SK-N-SH (cell line): ENCODE results near the gene GARS1. TPM values are rescaled to one million over a fixed set of nuclear protein-coding genes. Genes with fewer than 3 reads are reported as not detected.

Experiments
- CTCF ChIA-PET: fragments of 300-600, 350-600 bp; formaldehyde crosslinking; extraction: SDS; loops from one replicate; lab custom pipeline; 2021; lab: Yijun Ruan, JAX
- POLR2A ChIA-PET: fragments of 350-600 bp; sonication (Branson Sonifier 250); formaldehyde crosslinking; extraction: SDS; loops from one replicate; lab custom pipeline; 2020; ENCODE audit warnings: antibody characterized with exemption, inconsistent platforms; lab: Yijun Ruan, JAX
- DNase-seq: peaks from one replicate; pipeline ENCODE4 v3.0.0; 2012
- H2AFZ ChIP-seq: fragments of 200-600 bp; sonication (generic); 2 replicates; pipeline ENCODE4 v1.8.1; 2016; ENCODE audit warnings: antibody characterized with exemption, mild to moderate bottlenecking, low read depth
- H3F3A ChIP-seq: fragments of 200-600 bp; sonication (generic); replicated peaks from 2 replicates; pipeline ENCODE3; 2016; ENCODE audit warnings: antibody characterized with exemption, mild to moderate bottlenecking; ENCODE audit not compliant: insufficient read depth
- H3K27ac ChIP-seq, 2 experiments: fragments of 200-500 bp in 1 of 2; fragments of 200-600 bp in 1 of 2; sonication (Bioruptor generic) in 1 of 2; sonication (generic), shearing (Covaris generic) in 1 of 2; 2 replicates each; pipeline versions ENCODE4 v1.5.1 to v1.6.1; 2014 to 2016; ENCODE audit warnings: low read depth in 2 of 2, inconsistent platforms in 1 of 2, low read length in 1 of 2, mild to moderate bottlenecking in 1 of 2, mixed read lengths in 1 of 2
- H3K27me3 ChIP-seq: fragments of 200-600 bp; sonication (generic), shearing (Covaris generic); 2 replicates; pipeline ENCODE4 v1.6.1; 2016; ENCODE audit warnings: mixed run types; ENCODE audit not compliant: insufficient read depth
- H3K36me3 ChIP-seq, 2 experiments: fragments of 200-500 bp in 1 of 2; fragments of 200-600 bp in 1 of 2; sonication (Bioruptor generic) in 1 of 2; sonication (generic) in 1 of 2; replicated peaks in 1 of 2; 2 replicates each; pipeline versions ENCODE3 to v1.5.1; 2014 to 2016; ENCODE audit warnings: low read length in 1 of 2, mild to moderate bottlenecking in 1 of 2; ENCODE audit not compliant: insufficient read depth in 2 of 2, control insufficient read depth in 1 of 2
- H3K4me1 ChIP-seq, 2 experiments: fragments of 200-500 bp in 1 of 2; fragments of 200-600 bp in 1 of 2; sonication (Bioruptor generic) in 1 of 2; sonication (generic), shearing (Covaris generic) in 1 of 2; 2 replicates each; pipeline versions ENCODE4 v1.5.1 to v1.6.1; 2014 to 2016; ENCODE audit warnings: low read depth in 1 of 2, low read length in 1 of 2, mixed run types in 1 of 2; ENCODE audit not compliant: insufficient read depth in 2 of 2, control insufficient read depth in 1 of 2
- H3K4me2 ChIP-seq: fragments of 200-600 bp; sonication (generic), shearing (Covaris generic); 2 replicates; pipeline ENCODE4 v1.6.1; 2017; ENCODE audit warnings: mixed run types
- H3K4me3 ChIP-seq, 2 experiments: fragments of 200-500 bp in 1 of 2; fragments of 200-600 bp in 1 of 2; sonication (Bioruptor generic) in 1 of 2; sonication (generic), shearing (Covaris generic) in 1 of 2; 2 replicates each; pipeline versions ENCODE4 v1.5.1 to v1.8.1; 2014 to 2016; ENCODE audit warnings: low read depth in 2 of 2, inconsistent platforms in 1 of 2, low read length in 1 of 2, mild to moderate bottlenecking in 1 of 2, mixed read lengths in 1 of 2, moderate library complexity in 1 of 2
- H3K79me2 ChIP-seq: fragments of 200-600 bp; sonication (generic); 2 replicates; pipeline ENCODE4 v1.8.1; 2017; ENCODE audit warnings: mild to moderate bottlenecking; ENCODE audit not compliant: insufficient read depth
- H3K9ac ChIP-seq: fragments of 200-600 bp; sonication (generic); 2 replicates; pipeline ENCODE4 v1.6.1; 2017; ENCODE audit warnings: mixed run types
- H3K9me2 ChIP-seq: fragments of 200-600 bp; sonication (generic); 2 replicates; pipeline ENCODE4 v1.6.1; 2017; ENCODE audit warnings: mixed run types
- H3K9me3 ChIP-seq: fragments of 200-600 bp; sonication (generic); 2 replicates; pipeline ENCODE4 v1.6.1; 2017; ENCODE audit warnings: mixed run types, mild to moderate bottlenecking, moderate library complexity
- H4K20me1 ChIP-seq: fragments of 200-600 bp; sonication (generic); 2 replicates; pipeline ENCODE4 v1.6.1; 2017; ENCODE audit warnings: mild to moderate bottlenecking, mixed run types; ENCODE audit not compliant: insufficient read depth
- CHD2 ChIP-seq: fragments of 150-350 bp; IDR thresholded peaks from 2 replicates; pipeline ENCODE4 v1.6.1; 2018; ENCODE audit warnings: low read length; ENCODE audit not compliant: partially characterized antibody
- ELF1 ChIP-seq: IDR thresholded peaks from 2 replicates; pipeline ENCODE4 v1.4.0; 2012
- EP300 ChIP-seq, 2 experiments: IDR thresholded peaks; 2 replicates each; pipeline versions ENCODE4 v1.4.0 to v1.6.1; 2012; ENCODE audit warnings: borderline replicate concordance in 1 of 2, low read depth in 1 of 2, low read length in 1 of 2
- FOXM1 ChIP-seq: IDR thresholded peaks from 2 replicates; pipeline ENCODE4 v1.4.0; 2012; ENCODE audit warnings: low read depth, mild to moderate bottlenecking
- GABPA ChIP-seq: IDR thresholded peaks from 2 replicates; pipeline ENCODE4 v1.4.0; 2012; ENCODE audit warnings: low read depth, mild to moderate bottlenecking
- GATA2 ChIP-seq: sonication (generic); formaldehyde crosslinking; IDR thresholded peaks from 2 replicates; pipeline ENCODE4 v1.5.0; 2020; ENCODE audit warnings: mild to moderate bottlenecking, missing genetic modification reagents
- MEF2A ChIP-seq: IDR thresholded peaks from 2 replicates; pipeline ENCODE4 v1.4.0; 2012; ENCODE audit warnings: low read depth, borderline replicate concordance
- NFIC ChIP-seq: IDR thresholded peaks from 2 replicates; pipeline ENCODE4 v1.4.0; 2012; ENCODE audit warnings: borderline replicate concordance
- NRF1 ChIP-seq: IDR thresholded peaks from 2 replicates; pipeline ENCODE4 v1.6.1; 2012; ENCODE audit warnings: low read depth, mild to moderate bottlenecking, low read length
- POLR2AphosphoS5 ChIP-seq: IDR thresholded peaks from 2 replicates; pipeline ENCODE4 v1.6.1; 2012; ENCODE audit warnings: low read depth, low read length
- RAD21 ChIP-seq: IDR thresholded peaks from 2 replicates; pipeline ENCODE4 v1.6.1; 2012; ENCODE audit warnings: mild to moderate bottlenecking, low read length
- RCOR1 ChIP-seq: fragments of 150-350 bp; IDR thresholded peaks from 2 replicates; pipeline ENCODE4 v1.6.1; 2017; ENCODE audit warnings: antibody characterized with exemption, low read length
- RFX5 ChIP-seq: IDR thresholded peaks from 2 replicates; pipeline ENCODE4 v1.6.1; 2012; ENCODE audit warnings: mild to moderate bottlenecking, improper control_type of control experiment, low read length
- SIN3A ChIP-seq: IDR thresholded peaks from 2 replicates; pipeline ENCODE4 v1.6.1; 2012; ENCODE audit warnings: low read depth, mild to moderate bottlenecking, low read length, moderate library complexity, borderline replicate concordance
- SMC3 ChIP-seq: IDR thresholded peaks from 2 replicates; pipeline ENCODE4 v1.6.1; 2012; ENCODE audit warnings: low read depth, low read length, improper control_type of control experiment
- TCF12 ChIP-seq: IDR thresholded peaks from 2 replicates; pipeline ENCODE4 v1.4.0; 2012
- YY1 ChIP-seq: IDR thresholded peaks from 2 replicates; pipeline ENCODE4 v1.4.0; 2012; ENCODE audit warnings: low read depth, mild to moderate bottlenecking
- WGBS: methylation state at CpG from one replicate; pipeline ENCODE4 v1.1.6; 2017; ENCODE audit warnings: low lambda C conversion rate; 5-methylcytosine and 5-hydroxymethylcytosine counted together
- polyA plus RNA-seq, 3 experiments: library from polyadenylated mRNA; depleted of rRNA; stranded (reverse); fragments of >200 nt; gene quantifications; 2 replicates each; pipeline ENCODE4 v1.2.3, GENCODE V29; 2012
- TF ChIP-seq, protein P1 (sequence below): IDR thresholded peaks from 2 replicates; pipeline ENCODE4 v1.4.0; 2012; ENCODE audit warnings: low read depth, borderline replicate concordance
- TF ChIP-seq, protein P2 (sequence below): IDR thresholded peaks from 2 replicates; pipeline ENCODE4 v1.6.1; 2012; ENCODE audit warnings: mild to moderate bottlenecking, low read depth, low read length, moderate library complexity
- TF ChIP-seq, protein P3 (sequence below): fragments of 200-600 bp; sonication (generic); IDR thresholded peaks from 2 replicates; pipeline ENCODE4 v1.6.1; 2017; ENCODE audit warnings: antibody characterized with exemption, mild to moderate bottlenecking, moderate library complexity
- TF ChIP-seq, protein P4 (sequence below): fragments of 150-350 bp; IDR thresholded peaks from 2 replicates; pipeline ENCODE4 v1.6.1; 2016; ENCODE audit warnings: mild to moderate bottlenecking, low read depth, low read length

The GARS1 gene
- polyA plus RNA-seq, 1 of the 3 experiments (the other 2 are of a cell fraction), result 301 TPM

DNA sequence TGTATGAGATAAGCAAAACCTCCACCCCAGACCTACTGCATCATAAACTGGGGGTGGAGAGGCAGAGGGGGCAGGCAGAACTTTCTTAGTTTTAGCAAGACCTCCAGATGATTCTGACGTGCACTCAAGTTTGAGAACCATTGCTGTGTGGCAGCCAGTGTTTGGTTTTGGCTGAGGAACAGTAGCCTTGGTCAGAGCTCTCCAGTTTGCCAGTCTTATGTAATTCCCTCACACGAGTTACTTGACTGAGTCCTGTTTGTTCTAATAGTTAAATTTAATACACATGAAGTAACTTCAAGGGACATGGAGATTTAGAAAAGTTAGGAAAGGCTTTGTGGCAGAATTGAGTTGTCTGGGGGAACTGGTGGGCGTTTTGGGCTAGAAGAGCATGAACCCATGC, 38.5 kb downstream of the GARS1 start:
- no peak for DNase-seq
- Histone ChIP-seq H3K79me2 (peaks cover 3% of the 10 kb centered on the region; the same call in 1 of the 2 replicates), H3K36me3 (peaks cover 79 to 82% of the 10 kb centered on the region in 2 experiments), H3K27me3 (no peaks in the 10 kb centered on the region), H2AFZ (no peak overlapping the region), H3K4me3 (no peak overlapping the region), H3K9ac (no peak overlapping the region), H3K9me2 (no peaks in the 10 kb centered on the region), H3K9me3 (no peaks in the 10 kb centered on the region), H3F3A (peaks cover 9% of the 10 kb centered on the region), H4K20me1 (peaks cover 15% of the 10 kb centered on the region), H3K4me1 (no peaks in the 10 kb centered on the region), H3K27ac (no peak overlapping the region), H3K4me2 (no peak overlapping the region)
- no peak for TF ChIP-seq NFIC
- no peak for TF ChIP-seq MEF2A
- TF ChIP-seq GABPA, result no peak
- no peak for TF ChIP-seq CHD2
- TF ChIP-seq RCOR1, result no peak
- TF ChIP-seq YY1, result no peak
- no peak for TF ChIP-seq RFX5
- POLR2A ChIA-PET, result no interaction called here
- CTCF ChIA-PET, result interaction anchor here (1.2 to 8.9 kb wide), 2 partner anchors 49 to 107 kb away, joined by 6 to 47 read pairs; partner anchors contain the start of gene CRHR2
- 97% methylated on average over 3 of the region's 3 CpGs for WGBS

DNA sequence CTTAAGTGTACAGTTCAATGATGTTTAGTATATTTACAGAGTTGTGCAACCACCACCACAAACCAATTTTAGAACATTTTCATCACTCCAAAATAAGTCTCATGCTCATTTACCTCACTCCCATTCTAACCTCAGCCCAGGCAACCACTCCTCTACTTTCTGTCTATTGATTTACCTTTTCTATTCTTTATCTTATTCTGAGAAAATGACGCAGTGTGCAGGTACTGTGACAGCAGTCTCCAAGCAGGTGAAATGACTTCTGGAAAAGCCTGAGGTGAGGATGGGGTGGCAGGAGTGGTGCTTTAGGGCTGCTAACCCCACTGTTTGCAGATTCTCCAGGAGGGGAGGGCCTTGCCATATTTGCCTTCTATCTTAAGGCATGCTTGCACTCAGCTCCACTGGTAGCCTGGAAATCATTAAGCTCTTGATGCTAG, 39.5 kb downstream of the GARS1 start:
- Histone ChIP-seq H3K4me1 (no peaks in the 10 kb centered on the region), H3F3A (peaks cover 9% of the 10 kb centered on the region), H3K27ac (no peak overlapping the region), H3K36me3 (peaks cover 70 to 72% of the 10 kb centered on the region in 2 experiments), H3K9me2 (no peaks in the 10 kb centered on the region), H3K9me3 (no peaks in the 10 kb centered on the region), H3K9ac (no peak overlapping the region), H2AFZ (no peak overlapping the region), H3K79me2 (peaks cover 3% of the 10 kb centered on the region; the same call in 1 of the 2 replicates), H4K20me1 (peaks cover 12% of the 10 kb centered on the region), H3K4me2 (no peak overlapping the region), H3K4me3 (no peak overlapping the region), H3K27me3 (no peaks in the 10 kb centered on the region)
- no peak for DNase-seq
- ChIA-PET POLR2A (no interaction called here), CTCF (no interaction called here)
- 97% methylated on average over 1 of the region's 1 CpG for WGBS
- no peak for TF ChIP-seq RAD21
- no peak for TF ChIP-seq RFX5
- TF ChIP-seq ELF1, result no peak
- no peak for TF ChIP-seq GATA2 (CRISPR knock-in tag)
- TF ChIP-seq SMC3, result no peak
- TF ChIP-seq TCF12, result no peak
- TF ChIP-seq, protein P1, sequence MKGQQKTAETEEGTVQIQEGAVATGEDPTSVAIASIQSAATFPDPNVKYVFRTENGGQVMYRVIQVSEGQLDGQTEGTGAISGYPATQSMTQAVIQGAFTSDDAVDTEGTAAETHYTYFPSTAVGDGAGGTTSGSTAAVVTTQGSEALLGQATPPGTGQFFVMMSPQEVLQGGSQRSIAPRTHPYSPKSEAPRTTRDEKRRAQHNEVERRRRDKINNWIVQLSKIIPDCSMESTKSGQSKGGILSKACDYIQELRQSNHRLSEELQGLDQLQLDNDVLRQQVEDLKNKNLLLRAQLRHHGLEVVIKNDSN, result no peak
- no peak for TF ChIP-seq NRF1
- TF ChIP-seq FOXM1, result no peak
- TF ChIP-seq, protein P2, sequence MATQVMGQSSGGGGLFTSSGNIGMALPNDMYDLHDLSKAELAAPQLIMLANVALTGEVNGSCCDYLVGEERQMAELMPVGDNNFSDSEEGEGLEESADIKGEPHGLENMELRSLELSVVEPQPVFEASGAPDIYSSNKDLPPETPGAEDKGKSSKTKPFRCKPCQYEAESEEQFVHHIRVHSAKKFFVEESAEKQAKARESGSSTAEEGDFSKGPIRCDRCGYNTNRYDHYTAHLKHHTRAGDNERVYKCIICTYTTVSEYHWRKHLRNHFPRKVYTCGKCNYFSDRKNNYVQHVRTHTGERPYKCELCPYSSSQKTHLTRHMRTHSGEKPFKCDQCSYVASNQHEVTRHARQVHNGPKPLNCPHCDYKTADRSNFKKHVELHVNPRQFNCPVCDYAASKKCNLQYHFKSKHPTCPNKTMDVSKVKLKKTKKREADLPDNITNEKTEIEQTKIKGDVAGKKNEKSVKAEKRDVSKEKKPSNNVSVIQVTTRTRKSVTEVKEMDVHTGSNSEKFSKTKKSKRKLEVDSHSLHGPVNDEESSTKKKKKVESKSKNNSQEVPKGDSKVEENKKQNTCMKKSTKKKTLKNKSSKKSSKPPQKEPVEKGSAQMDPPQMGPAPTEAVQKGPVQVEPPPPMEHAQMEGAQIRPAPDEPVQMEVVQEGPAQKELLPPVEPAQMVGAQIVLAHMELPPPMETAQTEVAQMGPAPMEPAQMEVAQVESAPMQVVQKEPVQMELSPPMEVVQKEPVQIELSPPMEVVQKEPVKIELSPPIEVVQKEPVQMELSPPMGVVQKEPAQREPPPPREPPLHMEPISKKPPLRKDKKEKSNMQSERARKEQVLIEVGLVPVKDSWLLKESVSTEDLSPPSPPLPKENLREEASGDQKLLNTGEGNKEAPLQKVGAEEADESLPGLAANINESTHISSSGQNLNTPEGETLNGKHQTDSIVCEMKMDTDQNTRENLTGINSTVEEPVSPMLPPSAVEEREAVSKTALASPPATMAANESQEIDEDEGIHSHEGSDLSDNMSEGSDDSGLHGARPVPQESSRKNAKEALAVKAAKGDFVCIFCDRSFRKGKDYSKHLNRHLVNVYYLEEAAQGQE, result no peak
- TF ChIP-seq, protein P3, sequence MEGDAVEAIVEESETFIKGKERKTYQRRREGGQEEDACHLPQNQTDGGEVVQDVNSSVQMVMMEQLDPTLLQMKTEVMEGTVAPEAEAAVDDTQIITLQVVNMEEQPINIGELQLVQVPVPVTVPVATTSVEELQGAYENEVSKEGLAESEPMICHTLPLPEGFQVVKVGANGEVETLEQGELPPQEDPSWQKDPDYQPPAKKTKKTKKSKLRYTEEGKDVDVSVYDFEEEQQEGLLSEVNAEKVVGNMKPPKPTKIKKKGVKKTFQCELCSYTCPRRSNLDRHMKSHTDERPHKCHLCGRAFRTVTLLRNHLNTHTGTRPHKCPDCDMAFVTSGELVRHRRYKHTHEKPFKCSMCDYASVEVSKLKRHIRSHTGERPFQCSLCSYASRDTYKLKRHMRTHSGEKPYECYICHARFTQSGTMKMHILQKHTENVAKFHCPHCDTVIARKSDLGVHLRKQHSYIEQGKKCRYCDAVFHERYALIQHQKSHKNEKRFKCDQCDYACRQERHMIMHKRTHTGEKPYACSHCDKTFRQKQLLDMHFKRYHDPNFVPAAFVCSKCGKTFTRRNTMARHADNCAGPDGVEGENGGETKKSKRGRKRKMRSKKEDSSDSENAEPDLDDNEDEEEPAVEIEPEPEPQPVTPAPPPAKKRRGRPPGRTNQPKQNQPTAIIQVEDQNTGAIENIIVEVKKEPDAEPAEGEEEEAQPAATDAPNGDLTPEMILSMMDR, result no peak
- no peak for TF ChIP-seq SIN3A
- no peak for TF ChIP-seq RCOR1
- no peak for TF ChIP-seq GABPA
- TF ChIP-seq, protein P4, sequence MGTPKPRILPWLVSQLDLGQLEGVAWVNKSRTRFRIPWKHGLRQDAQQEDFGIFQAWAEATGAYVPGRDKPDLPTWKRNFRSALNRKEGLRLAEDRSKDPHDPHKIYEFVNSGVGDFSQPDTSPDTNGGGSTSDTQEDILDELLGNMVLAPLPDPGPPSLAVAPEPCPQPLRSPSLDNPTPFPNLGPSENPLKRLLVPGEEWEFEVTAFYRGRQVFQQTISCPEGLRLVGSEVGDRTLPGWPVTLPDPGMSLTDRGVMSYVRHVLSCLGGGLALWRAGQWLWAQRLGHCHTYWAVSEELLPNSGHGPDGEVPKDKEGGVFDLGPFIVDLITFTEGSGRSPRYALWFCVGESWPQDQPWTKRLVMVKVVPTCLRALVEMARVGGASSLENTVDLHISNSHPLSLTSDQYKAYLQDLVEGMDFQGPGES, result no peak
- TF ChIP-seq POLR2AphosphoS5, result no peak
- no peak for TF ChIP-seq EP300 (IDR thresholded peaks at IDR 0.05; ENCODE audit: borderline replicate concordance in 1 of 2, low read depth in 1 of 2, low read length in 1 of 2)
